ENCODE measurements around the gene TBCK. TPM values are rescaled to one million over a fixed set of nuclear protein-coding genes. Genes with fewer than 3 reads are reported as not detected.

TBCK gene
- total and polyA plus RNA-seq, 2 of the 8 experiments (the other 6 are each of a cell fraction or from before 2014, with no cell fraction given) = 10.2 to 18.7 TPM

GRCh38 chr4:106297245-106298035 lies 18.6 kb downstream of the TBCK start:
- Histone ChIP-seq H3K27me3 (replicated peaks in 1 of 4; ENCODE audit: control insufficient read depth in 3 of 4, extremely low read depth in 1 of 4, insufficient read depth in 3 of 4, low read length in 3 of 4) (no peaks in the 10 kb centered on the region), H2AFZ (ENCODE audit: low read length) (no peak overlapping the region), H3K36me3 (ENCODE audit: control insufficient read depth in 2 of 4, insufficient read depth in 4 of 4, low read length in 3 of 4) (peaks cover 0 to 16% (median 3%) of the 10 kb centered on the region in 4 experiments; a peak in 4 of 8 replicates), H2BK20ac (ENCODE audit: low read length) (no peak overlapping the region), H3K79me2 (ENCODE audit: control insufficient read depth in 1 of 2, insufficient read depth in 2 of 2, low read length in 2 of 2) (no peaks in the 10 kb centered on the region; a peak in 1 of 4 replicates), H3K9ac (replicated peaks in 1 of 4; ENCODE audit: extremely low read depth in 1 of 4, low read depth in 3 of 4, low read length in 3 of 4) (no peak overlapping the region), H3K27ac (ENCODE audit: low read depth, low read length) (no peak overlapping the region), H2BK15ac (ENCODE audit: low read length) (no peak overlapping the region), H3K18ac (ENCODE audit: extremely low read depth, low read length) (no peak overlapping the region), H4K91ac (replicated peaks; ENCODE audit: insufficient read length, low read length) (no peak overlapping the region), H2BK120ac (replicated peaks; ENCODE audit: low read depth, low read length) (no peak overlapping the region), H4K20me1 (replicated peaks in 1 of 2; ENCODE audit: control insufficient read depth in 1 of 2, insufficient read depth in 2 of 2, low read length in 2 of 2) (no peaks in the 10 kb centered on the region), H3K4me1 (replicated peaks in 1 of 4; ENCODE audit: control insufficient read depth in 3 of 4, insufficient read depth in 4 of 4, low read length in 3 of 4) (peaks cover 0 to 7% (median 3%) of the 10 kb centered on the region in 4 experiments; a peak in 1 of 7 replicates), H3K4me2 (ENCODE audit: insufficient read depth in 1 of 2, low read depth in 2 of 2, low read length in 2 of 2) (no peak overlapping the region), H3K23ac (ENCODE audit: insufficient read length) (no peak overlapping the region), H3K23me2 (ENCODE audit: low read depth, low read length) (peaks cover 2% of the 10 kb centered on the region; the same call in 1 of the 2 replicates), H2AK5ac (ENCODE audit: low read depth, low read length) (no peak overlapping the region), H3K9me3 (ENCODE audit: insufficient read depth in 2 of 2, low read depth in 1 of 2, low read length in 1 of 2) (no peaks in the 10 kb centered on the region), H2BK5ac (ENCODE audit: low read depth, low read length) (no peak overlapping the region), H2BK12ac (ENCODE audit: low read depth, low read length) (no peak overlapping the region), H3K79me1 (ENCODE audit: low read depth, low read length) (no peaks in the 10 kb centered on the region), H3K4me3 (ENCODE audit: extremely low read depth in 1 of 4, insufficient read depth in 2 of 4, low read depth in 3 of 4, low read length in 4 of 4) (peak overlapping the region in 1 of 4 experiments; percentile 16; a peak in 1 of 8 replicates), H3K4ac (replicated peaks; ENCODE audit: insufficient read length, low read depth, low read length) (no peak overlapping the region), H3K14ac (ENCODE audit: insufficient read length) (no peak overlapping the region), H3K56ac (replicated peaks; ENCODE audit: insufficient read length, low read depth, low read length) (no peak overlapping the region), H4K8ac (ENCODE audit: extremely low read depth, insufficient read depth, low read length) (no peak overlapping the region), H4K5ac (ENCODE audit: insufficient read length, low read depth, low read length) (no peak overlapping the region)
- ChIA-PET POLR2A (ENCODE audit: partially characterized antibody) (interaction anchor here (0.9 kb wide), 1 partner anchor 18 kb away, joined by 4 read pairs; the partner anchor contains the start of gene TBCK), CTCF (ENCODE audit: partially characterized antibody) (interaction anchor here (1.2 kb wide), 1 partner anchor 31 kb away, joined by 3 read pairs; no protein-coding TSS in a partner anchor)
- DNase-seq (ENCODE audit: low read depth in 1 of 2, low spot score in 2 of 2) (no peak), FAIRE-seq (no peak)
- TF ChIP-seq EZH2 (IDR thresholded peaks at IDR 0.05; ENCODE audit: low read depth, low read length, severe bottlenecking) (no peak), FOSL1 (IDR thresholded peaks at IDR 0.05; ENCODE audit: insufficient read depth, low read depth, low read length) (no peak), NRF1 (IDR thresholded peaks at IDR 0.05; ENCODE audit: low read depth, low read length) (no peak), BACH1 (IDR thresholded peaks at IDR 0.05; ENCODE audit: low read length) (no peak), ZNF274 (IDR thresholded peaks at IDR 0.05; ENCODE audit: borderline replicate concordance, extremely low read depth, low read length) (no peak), SRF (IDR thresholded peaks at IDR 0.05; ENCODE audit: low read depth, low read length) (no peak), EP300 (IDR thresholded peaks at IDR 0.05; ENCODE audit: borderline replicate concordance in 1 of 2, low read depth in 2 of 2, low read length in 2 of 2) (no peak), CTBP2 (IDR thresholded peaks at IDR 0.05; ENCODE audit: borderline replicate concordance, insufficient read depth, insufficient read length, low read length) (no peak), YY1 (IDR thresholded peaks at IDR 0.05; ENCODE audit: low read depth, low read length) (no peak), PHF8 (conservative IDR thresholded peaks at IDR 0.05; ENCODE audit: low read depth, low read length) (no peak), CEBPB (IDR thresholded peaks at IDR 0.05; ENCODE audit: low read depth, low read length) (no peak)
